LNCAP (cell line): Measurements from ENCODE around the gene NCKAP5.

Experiments
- TF ChIP-seq, protein P1 (sequence below): fragments of 450-650 bp; IDR thresholded peaks from 2 replicates; pipeline ENCODE4 v1.5.1; 2017; ENCODE audit warnings: mild to moderate bottlenecking

Gene NCKAP5

DNA sequence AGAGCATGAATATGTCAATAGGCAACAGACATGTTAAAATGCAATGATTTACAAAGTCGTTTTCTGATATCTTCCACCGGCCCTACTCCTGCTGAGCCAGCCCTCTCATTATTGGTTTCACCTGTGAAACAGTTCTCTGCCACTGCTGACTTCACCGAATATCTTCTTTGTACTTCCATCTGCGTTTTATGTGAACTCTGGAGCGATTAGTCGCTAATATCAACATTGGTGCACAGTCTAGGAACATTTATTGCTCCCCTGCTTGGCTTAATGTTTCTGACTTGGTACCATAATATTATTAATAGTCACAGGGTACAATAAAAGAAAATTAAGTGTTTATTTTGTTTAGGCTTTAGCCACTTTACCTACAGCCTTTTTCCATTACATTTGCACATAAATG lies 105.5 kb downstream of the NCKAP5 start:
- TF ChIP-seq, protein P1, sequence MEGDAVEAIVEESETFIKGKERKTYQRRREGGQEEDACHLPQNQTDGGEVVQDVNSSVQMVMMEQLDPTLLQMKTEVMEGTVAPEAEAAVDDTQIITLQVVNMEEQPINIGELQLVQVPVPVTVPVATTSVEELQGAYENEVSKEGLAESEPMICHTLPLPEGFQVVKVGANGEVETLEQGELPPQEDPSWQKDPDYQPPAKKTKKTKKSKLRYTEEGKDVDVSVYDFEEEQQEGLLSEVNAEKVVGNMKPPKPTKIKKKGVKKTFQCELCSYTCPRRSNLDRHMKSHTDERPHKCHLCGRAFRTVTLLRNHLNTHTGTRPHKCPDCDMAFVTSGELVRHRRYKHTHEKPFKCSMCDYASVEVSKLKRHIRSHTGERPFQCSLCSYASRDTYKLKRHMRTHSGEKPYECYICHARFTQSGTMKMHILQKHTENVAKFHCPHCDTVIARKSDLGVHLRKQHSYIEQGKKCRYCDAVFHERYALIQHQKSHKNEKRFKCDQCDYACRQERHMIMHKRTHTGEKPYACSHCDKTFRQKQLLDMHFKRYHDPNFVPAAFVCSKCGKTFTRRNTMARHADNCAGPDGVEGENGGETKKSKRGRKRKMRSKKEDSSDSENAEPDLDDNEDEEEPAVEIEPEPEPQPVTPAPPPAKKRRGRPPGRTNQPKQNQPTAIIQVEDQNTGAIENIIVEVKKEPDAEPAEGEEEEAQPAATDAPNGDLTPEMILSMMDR = no peak

DNA sequence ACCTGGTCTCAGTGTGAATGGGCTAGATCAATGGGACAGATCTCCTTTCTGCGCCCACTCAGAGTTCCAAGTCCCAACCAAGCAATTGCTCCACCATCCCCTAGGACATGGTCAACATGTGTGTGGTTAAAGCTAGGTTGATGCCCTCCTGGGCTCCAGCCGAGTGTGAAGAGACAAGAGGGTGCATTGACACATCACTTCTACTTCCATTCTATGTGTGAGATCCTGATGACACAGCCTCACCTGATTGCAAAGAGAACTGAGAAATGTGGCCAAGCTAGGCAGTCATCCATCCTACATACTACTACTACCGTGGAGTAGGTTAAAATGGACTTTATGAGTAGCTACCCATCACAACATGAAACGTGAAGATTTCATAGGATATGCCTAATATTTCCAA lies 106.8 kb downstream of the NCKAP5 start:
- TF ChIP-seq, protein P1 = no peak

DNA sequence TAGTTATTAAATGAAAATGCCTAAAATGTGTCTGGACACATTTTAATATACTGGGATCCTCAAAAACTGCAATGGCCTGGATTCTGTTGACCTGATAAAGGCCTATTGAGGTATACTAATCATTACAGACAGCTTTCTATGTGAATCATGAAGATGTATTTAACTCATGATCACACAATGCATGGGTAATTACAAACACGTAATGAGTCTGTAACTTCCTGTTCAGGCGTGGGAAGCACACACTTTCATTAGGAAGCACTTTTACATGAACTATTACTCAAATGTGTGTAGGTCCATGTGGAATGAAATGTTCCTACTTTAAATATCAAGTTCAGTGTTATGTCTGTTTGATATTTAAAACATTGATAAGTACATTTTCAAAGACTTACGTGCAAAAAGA lies 108.7 kb downstream of the NCKAP5 start:
- TF ChIP-seq, protein P1 = no peak

DNA sequence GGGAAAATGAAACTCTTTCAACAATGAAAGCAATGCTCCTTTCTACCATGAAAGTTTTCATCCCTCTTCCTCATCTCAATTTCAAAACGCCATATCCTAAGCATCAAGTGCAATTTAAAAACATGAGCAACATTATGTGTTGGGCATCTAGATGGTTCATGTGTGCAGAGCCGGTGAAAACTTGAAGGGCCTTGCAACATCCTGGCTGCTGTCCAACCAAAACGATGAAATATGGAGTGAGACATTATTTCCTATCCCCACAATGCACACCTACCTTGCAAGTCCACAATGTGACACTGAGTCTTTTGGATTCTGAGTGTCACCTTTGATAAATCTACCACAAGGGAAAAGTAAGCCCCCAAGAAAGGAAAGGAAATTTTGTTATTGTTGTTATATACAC lies 110.0 kb downstream of the NCKAP5 start:
- TF ChIP-seq, protein P1 = no peak

GRCh38 chr2:133457861-133458260 lies 110.4 kb downstream of the NCKAP5 start:
- TF ChIP-seq, protein P1 = no peak

- TF ChIP-seq, protein P1 = no peak
Measured at GRCh38 chr2:133456971-133457370, 111.3 kb downstream of the NCKAP5 start.

DNA sequence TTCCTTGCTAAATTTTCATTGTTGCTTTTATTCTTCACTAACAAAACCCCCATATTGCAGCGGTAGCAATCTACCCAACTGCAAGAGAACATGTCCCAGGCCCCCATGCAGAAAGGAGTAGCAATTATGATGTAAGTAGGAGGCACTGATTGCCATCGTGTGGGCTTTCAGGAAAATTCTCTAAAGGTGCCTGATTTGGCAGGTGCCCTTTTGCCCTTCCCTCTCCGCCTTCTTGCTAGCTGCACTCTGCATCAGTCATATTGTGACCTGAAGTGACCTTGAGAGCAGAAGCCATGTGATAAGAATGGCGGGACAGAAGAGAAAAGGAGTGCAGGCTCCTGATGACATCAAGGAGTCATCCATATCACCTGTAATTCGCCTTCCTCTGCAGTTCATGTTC lies 112.1 kb downstream of the NCKAP5 start:
- TF ChIP-seq, protein P1 = no peak

DNA sequence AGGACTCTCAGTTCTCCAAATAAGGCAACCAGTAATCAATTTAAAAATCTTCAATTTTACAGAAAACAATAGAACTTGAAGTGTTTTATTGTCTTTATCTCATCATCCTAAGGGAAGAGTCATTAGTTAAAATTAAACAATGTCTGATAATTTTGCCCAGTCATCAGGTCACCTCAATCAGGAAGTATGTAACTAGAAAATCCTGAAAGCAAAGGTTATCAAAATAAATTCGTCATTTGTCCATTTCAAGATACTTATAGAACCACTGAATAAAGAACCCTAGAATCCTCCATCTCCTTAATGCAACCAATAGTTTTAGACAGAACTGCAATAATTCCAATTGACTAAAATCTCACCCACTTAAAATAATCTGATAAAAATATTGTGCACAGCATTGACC lies 115.2 kb downstream of the NCKAP5 start:
- TF ChIP-seq, protein P1 = no peak
